ENCODE measurements around the gene GDA.

DNA sequence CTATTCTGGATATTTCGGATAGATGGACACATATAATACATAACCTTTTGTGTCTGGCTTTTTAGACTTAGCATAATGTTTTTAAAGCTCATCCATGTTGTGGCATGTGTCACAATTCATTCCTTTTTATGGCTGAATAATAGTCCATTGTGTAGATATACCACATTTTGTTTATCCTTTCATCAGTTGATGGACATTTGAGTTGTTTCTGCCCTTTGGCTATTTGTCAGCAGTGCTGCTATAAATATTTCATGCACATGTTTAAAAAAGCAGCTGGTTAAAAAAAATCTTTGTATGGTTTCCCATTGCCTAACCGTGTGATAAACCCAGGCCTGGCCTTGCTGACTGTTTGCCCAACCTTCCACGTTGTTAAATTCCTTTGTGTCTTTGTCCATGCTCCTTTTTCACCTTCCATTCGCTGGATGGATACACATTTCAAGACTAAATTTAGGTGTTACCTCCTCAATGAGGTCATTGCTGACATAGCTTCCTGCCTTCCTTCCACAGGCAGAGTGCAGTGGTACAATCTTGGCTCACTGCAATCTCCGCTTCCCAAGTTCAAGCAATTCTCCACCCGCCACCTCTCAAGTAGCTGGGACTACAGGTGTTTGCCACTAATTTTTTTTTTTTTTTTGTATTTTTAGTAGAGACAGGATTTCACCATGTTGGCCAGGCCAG lies 11.3 kb downstream of the GDA start:
- TF ChIP-seq, protein P1, sequence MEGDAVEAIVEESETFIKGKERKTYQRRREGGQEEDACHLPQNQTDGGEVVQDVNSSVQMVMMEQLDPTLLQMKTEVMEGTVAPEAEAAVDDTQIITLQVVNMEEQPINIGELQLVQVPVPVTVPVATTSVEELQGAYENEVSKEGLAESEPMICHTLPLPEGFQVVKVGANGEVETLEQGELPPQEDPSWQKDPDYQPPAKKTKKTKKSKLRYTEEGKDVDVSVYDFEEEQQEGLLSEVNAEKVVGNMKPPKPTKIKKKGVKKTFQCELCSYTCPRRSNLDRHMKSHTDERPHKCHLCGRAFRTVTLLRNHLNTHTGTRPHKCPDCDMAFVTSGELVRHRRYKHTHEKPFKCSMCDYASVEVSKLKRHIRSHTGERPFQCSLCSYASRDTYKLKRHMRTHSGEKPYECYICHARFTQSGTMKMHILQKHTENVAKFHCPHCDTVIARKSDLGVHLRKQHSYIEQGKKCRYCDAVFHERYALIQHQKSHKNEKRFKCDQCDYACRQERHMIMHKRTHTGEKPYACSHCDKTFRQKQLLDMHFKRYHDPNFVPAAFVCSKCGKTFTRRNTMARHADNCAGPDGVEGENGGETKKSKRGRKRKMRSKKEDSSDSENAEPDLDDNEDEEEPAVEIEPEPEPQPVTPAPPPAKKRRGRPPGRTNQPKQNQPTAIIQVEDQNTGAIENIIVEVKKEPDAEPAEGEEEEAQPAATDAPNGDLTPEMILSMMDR (IDR thresholded peaks at IDR 0.05) = no peak
- TF ChIP-seq POLR2AphosphoS5 (IDR thresholded peaks at IDR 0.05; ENCODE audit: low read depth, low read length) (no peak), TCF7L2 (IDR thresholded peaks at IDR 0.05; ENCODE audit: low read depth, low read length) (no peak), SIN3A (IDR thresholded peaks at IDR 0.05; ENCODE audit: borderline replicate concordance, insufficient read depth, low read depth, low read length) (no peak)
- TF ChIP-seq, protein P2, sequence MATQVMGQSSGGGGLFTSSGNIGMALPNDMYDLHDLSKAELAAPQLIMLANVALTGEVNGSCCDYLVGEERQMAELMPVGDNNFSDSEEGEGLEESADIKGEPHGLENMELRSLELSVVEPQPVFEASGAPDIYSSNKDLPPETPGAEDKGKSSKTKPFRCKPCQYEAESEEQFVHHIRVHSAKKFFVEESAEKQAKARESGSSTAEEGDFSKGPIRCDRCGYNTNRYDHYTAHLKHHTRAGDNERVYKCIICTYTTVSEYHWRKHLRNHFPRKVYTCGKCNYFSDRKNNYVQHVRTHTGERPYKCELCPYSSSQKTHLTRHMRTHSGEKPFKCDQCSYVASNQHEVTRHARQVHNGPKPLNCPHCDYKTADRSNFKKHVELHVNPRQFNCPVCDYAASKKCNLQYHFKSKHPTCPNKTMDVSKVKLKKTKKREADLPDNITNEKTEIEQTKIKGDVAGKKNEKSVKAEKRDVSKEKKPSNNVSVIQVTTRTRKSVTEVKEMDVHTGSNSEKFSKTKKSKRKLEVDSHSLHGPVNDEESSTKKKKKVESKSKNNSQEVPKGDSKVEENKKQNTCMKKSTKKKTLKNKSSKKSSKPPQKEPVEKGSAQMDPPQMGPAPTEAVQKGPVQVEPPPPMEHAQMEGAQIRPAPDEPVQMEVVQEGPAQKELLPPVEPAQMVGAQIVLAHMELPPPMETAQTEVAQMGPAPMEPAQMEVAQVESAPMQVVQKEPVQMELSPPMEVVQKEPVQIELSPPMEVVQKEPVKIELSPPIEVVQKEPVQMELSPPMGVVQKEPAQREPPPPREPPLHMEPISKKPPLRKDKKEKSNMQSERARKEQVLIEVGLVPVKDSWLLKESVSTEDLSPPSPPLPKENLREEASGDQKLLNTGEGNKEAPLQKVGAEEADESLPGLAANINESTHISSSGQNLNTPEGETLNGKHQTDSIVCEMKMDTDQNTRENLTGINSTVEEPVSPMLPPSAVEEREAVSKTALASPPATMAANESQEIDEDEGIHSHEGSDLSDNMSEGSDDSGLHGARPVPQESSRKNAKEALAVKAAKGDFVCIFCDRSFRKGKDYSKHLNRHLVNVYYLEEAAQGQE (IDR thresholded peaks at IDR 0.05; ENCODE audit: insufficient read depth in 1 of 2, low read depth in 2 of 2, low read length in 1 of 2) = no peak
